ENCODE measurements around the gene BMPR1A. TPM values are rescaled to one million over a fixed set of nuclear protein-coding genes. Genes with fewer than 3 reads are reported as not detected.
A peak's percentile ranks its signal among the peaks of the same experiment; 100 is the strongest.

Gene BMPR1A
- total and polyA plus RNA-seq, 4 donors: 3.8 to 66.2 (median 19.7) TPM

DNA sequence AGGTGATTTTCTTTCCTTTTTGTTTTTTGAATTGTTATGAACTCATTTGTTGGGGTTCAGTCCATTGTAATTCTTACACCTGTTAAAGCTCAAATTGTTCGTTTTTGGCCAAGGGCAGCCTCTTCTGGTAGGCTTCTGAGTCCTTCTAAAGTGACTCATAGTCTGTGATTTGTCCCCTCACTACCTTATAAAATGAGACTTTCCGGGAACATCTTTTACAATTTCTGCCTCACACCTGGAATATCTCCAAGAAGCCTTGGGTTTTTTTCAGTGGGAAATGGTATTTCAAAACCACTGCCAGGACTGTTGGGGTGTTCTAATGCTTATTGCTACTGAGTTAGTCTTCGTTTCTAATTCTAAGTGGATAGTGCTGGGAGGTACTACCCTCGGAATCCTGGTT is 56.7 kb downstream of the BMPR1A start:
- no peak overlapping the region for H3K9ac ChIP-seq (ENCODE audit: insufficient read depth in 1 of 2, low read length in 2 of 2)

DNA sequence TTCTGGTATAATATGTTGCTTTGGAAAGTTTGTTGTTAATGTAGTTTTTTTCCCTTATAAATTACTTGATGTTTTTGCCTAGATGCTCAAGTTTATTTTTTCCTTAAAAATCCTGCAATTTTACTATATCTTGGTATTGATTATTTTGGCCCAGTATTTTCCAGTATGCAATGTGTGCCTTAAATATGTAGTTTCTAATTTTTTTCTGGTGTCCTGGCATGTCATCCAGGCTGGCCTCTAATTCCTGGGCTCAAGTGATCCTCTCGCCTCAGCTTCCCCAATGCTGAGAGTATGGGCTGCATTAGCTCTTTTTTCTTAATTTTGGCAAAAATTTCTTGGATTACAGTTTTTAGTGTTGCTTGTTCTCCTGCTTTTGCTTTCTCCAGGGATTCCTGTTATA is 57.6 kb downstream of the BMPR1A start:
- Histone ChIP-seq H3K36me3 (ENCODE audit: control insufficient read depth in 4 of 4, insufficient read depth in 4 of 4, low read length in 4 of 4) (peaks cover 0 to 5% (median under 1%) of the 10 kb centered on the region in 4 donors), H3K27ac (ENCODE audit: low read depth in 1 of 2, low read length in 1 of 2) (no peak overlapping the region), H3K27me3 (ENCODE audit: control insufficient read depth in 3 of 3, insufficient read depth in 3 of 3, low read length in 2 of 3) (no peaks in the 10 kb centered on the region), H3K4me1 (ENCODE audit: control insufficient read depth in 5 of 5, insufficient read depth in 5 of 5, low read length in 5 of 5) (peaks cover 0 to 19% (median 3%) of the 10 kb centered on the region in 5 donors), H3K9me3 (ENCODE audit: control insufficient read depth in 4 of 4, insufficient read depth in 3 of 4, low read length in 3 of 4) (no peaks in the 10 kb centered on the region), H3K4me3 (no peak overlapping the region), H3K9ac (ENCODE audit: insufficient read depth in 1 of 2, low read length in 2 of 2) (no peak overlapping the region)
- DNase-seq (no peak), ATAC-seq (ENCODE audit: insufficient read depth, low FRiP score) (no peak)
- WGBS, 2 donors: 89 to 92% methylated on average over 1 of the region's 1 CpG
- TF ChIP-seq, protein P1, sequence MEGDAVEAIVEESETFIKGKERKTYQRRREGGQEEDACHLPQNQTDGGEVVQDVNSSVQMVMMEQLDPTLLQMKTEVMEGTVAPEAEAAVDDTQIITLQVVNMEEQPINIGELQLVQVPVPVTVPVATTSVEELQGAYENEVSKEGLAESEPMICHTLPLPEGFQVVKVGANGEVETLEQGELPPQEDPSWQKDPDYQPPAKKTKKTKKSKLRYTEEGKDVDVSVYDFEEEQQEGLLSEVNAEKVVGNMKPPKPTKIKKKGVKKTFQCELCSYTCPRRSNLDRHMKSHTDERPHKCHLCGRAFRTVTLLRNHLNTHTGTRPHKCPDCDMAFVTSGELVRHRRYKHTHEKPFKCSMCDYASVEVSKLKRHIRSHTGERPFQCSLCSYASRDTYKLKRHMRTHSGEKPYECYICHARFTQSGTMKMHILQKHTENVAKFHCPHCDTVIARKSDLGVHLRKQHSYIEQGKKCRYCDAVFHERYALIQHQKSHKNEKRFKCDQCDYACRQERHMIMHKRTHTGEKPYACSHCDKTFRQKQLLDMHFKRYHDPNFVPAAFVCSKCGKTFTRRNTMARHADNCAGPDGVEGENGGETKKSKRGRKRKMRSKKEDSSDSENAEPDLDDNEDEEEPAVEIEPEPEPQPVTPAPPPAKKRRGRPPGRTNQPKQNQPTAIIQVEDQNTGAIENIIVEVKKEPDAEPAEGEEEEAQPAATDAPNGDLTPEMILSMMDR (IDR thresholded peaks at IDR 0.05; ENCODE audit: control extremely low read depth, extremely low read depth): no peak

More for the DNA sequence above, 56.7 kb downstream of the BMPR1A start:
- TF ChIP-seq, protein P1 (IDR thresholded peaks at IDR 0.05; ENCODE audit: control extremely low read depth, extremely low read depth): no peak
- no peak for DNase-seq
- Histone ChIP-seq H3K36me3 (ENCODE audit: control insufficient read depth in 4 of 4, insufficient read depth in 4 of 4, low read length in 4 of 4) (peaks cover 0 to 5% (median under 1%) of the 10 kb centered on the region in 4 donors), H3K27me3 (ENCODE audit: control insufficient read depth in 3 of 3, insufficient read depth in 3 of 3, low read length in 2 of 3) (no peaks in the 10 kb centered on the region), H3K9me3 (ENCODE audit: control insufficient read depth in 4 of 4, insufficient read depth in 3 of 4, low read length in 3 of 4) (no peaks in the 10 kb centered on the region), H3K27ac (ENCODE audit: low read depth in 1 of 2, low read length in 1 of 2) (no peak overlapping the region), H3K4me1 (ENCODE audit: control insufficient read depth in 5 of 5, insufficient read depth in 5 of 5, low read length in 5 of 5) (peaks cover 0 to 19% (median 3%) of the 10 kb centered on the region in 5 donors), H3K4me3 (no peak overlapping the region)
- 77 to 83% methylated on average over 4 of the region's 4 CpGs for WGBS, 2 donors
- no peak for ATAC-seq (ENCODE audit: insufficient read depth, low FRiP score)

DNA sequence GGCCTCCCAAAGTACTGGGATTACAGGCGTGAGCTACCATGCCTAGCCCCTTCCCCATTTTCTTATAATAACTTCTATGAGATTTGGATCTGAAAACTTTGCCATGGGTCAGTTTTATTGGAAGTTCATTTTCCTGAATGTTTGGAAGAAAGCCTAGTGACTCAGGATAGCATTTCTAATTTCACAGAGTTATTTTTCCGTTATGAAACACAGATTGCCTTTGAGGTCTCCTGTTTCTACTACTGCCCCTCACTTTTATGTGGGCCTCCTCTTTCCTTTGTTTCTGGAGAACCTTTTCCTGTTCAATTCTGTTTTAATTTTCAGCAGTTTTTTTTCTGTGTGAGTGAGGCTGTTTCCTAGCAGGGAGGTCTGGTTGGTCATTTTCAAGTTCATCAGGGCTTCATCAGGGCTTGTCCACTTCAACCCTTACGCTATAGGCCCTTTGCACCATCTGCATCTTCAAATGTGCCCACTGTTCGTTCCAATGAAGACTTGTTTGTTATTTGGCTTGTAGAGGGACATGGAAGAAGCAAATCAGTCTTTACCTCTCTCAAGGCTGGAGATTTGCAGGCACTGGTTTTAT is 58.7 kb downstream of the BMPR1A start:
- TF ChIP-seq, protein P1 (IDR thresholded peaks at IDR 0.05; ENCODE audit: control extremely low read depth, extremely low read depth): no peak
- Histone ChIP-seq H3K9me3 (ENCODE audit: control insufficient read depth in 4 of 4, insufficient read depth in 3 of 4, low read length in 3 of 4) (no peaks in the 10 kb centered on the region), H3K4me1 (ENCODE audit: control insufficient read depth in 5 of 5, insufficient read depth in 5 of 5, low read length in 5 of 5) (peaks cover 0 to 19% (median 3%) of the 10 kb centered on the region in 5 donors), H3K4me3 (no peak overlapping the region), H3K27me3 (ENCODE audit: control insufficient read depth in 3 of 3, insufficient read depth in 3 of 3, low read length in 2 of 3) (no peaks in the 10 kb centered on the region), H3K36me3 (ENCODE audit: control insufficient read depth in 4 of 4, insufficient read depth in 4 of 4, low read length in 4 of 4) (peaks cover 0 to 5% (median under 1%) of the 10 kb centered on the region in 4 donors), H3K9ac (ENCODE audit: insufficient read depth in 1 of 2, low read length in 2 of 2) (no peak overlapping the region), H3K27ac (ENCODE audit: low read depth in 1 of 2, low read length in 1 of 2) (peak overlapping the region in 1 of 2 donors; percentile 17)
- 83 to 90% methylated on average over 4 of the region's 4 CpGs for WGBS, 2 donors
- DNase-seq (no peak), ATAC-seq (ENCODE audit: insufficient read depth, low FRiP score) (no peak)
